Cerebellar nuclear complex (tissue), 1 donor: ENCODE results near the gene FAIM2.
A peak's percentile ranks its signal among the peaks of the same experiment; 100 is the strongest.
"Not testable (repeated sequence)": the region's sequence is repeated elsewhere in the genome, so short reads cannot be mapped to it uniquely, and the experiment has no call there.

ENCODE experiments used
- DNase-seq, 2 experiments: peaks; one replicate each; lab custom pipeline; 2025; lab: John Stamatoyannopoulos, UW

The FAIM2 gene

DNA sequence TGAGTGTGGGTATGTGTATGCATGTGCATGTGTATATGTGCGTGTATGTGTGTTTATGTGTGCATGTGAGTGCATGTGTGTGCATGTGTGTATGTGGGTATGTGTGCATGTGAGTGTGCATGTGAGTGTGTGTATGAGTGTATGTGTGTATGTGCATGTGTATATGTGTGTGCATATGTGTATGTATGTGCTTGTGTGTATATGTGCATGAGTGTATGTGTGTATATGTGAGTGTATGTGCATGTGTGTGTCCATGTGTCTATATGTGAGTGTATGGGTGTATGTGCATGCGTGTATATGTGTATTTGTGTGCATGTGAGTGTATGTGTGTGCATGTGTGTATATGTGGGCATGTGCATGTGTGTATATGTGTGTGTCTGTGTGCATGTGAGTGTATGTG is 25.7 kb downstream of the FAIM2 start:
- no peak for DNase-seq

DNA sequence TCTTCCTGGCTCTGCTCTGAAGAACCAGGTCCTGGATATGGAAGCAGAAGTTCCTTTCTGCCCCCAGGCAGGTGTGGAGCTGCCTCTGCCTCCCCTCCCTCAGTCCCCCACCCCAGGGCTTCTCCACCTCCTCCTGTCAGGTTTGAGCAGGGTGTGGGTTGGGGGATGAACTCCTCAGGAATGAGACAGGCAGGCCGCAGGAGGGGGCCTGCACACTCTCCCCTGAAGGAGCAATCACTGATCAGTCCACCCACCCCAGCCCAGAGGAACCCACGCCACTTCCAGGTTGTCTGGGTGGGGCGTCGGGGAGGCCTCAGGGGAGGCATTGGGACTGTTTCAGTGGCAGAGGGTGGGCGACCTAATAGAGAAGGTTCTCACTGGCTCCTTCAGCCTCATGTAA is 26.6 kb downstream of the FAIM2 start:
- DNase-seq, result no peak

DNA sequence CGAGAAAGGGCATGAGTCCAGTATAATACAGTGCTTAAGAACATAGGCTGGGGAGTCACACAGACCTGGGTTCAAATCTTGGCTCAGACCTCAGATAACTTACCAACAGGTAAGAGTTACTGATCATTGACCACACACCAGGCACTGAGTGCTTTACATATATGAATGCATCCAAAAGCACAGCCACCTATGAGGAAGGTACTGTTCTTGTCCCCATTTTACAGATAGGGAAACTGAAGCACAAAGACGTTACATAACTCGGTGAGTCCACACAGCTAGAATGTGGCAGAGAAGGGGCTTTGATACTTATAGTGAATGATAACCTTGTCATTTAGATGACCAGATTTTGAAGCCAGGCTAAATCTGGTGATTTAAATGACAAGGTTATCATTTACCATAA is 27.6 kb downstream of the FAIM2 start:
- no peak for DNase-seq

DNA sequence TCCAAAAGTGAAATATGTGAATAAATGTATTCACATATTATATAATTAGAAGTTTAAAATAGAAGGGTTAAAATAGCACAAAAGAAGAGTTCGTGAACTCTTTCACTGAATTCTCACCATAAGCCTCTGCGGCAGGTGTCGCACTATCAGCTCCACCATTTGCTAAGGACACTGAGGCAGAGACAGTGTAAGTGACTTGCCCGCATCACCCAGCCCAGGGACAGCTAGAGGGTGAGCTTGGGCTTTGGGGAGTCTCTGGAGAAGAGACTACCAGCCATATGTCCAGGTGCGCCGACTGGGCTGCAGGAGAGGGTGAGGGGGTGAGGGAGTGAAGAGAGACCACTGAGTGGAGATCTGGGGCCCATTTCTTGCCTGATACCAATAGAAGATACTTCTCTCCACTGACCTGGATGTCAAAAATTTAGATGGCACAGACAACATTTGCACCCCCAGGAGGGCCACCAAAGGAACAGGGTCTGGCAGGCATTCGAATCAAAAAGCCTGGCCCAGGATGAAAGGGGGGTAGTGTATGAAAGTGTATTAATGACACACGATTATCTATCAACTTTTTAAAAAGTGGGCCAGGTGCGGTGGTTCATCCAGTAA is 28.5 kb downstream of the FAIM2 start:
- no peak for DNase-seq

DNA sequence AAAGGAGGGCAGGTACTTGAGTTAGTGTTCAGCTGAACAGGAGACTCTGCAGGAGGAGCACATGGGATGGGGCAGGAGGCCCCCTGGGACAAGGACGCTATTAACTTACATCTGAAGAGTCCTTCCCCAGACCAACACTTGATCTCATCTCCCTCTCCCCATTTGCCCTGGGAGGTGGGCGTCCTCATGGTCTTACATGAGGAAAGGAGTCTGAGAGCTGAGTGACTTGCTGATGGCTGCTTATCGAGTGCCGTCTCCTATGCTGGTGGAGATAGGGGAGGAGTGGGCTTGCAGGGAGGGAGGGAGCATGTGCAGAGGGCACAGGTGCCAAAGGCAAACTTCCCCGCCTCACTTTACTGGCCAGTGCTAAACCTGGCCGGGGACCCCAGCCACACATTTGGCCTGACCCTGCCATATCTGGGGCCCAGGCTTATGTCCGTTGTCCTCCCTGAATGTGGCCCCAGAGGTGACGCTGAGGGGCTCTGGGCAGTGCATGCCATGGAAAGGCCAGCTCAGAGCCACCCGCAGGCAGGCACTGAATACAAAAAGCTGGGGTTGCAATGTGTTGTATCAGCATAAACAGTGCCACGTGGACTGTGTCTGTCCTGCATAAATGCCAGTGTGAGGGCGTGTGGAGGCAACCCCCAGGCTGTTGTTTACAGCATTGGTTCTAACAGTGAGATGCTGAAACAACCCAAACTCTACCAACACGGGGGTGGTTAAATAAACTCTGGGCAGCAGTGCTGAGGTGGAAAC is 29.4 kb downstream of the FAIM2 start:
- DNase-seq, result no peak

DNA sequence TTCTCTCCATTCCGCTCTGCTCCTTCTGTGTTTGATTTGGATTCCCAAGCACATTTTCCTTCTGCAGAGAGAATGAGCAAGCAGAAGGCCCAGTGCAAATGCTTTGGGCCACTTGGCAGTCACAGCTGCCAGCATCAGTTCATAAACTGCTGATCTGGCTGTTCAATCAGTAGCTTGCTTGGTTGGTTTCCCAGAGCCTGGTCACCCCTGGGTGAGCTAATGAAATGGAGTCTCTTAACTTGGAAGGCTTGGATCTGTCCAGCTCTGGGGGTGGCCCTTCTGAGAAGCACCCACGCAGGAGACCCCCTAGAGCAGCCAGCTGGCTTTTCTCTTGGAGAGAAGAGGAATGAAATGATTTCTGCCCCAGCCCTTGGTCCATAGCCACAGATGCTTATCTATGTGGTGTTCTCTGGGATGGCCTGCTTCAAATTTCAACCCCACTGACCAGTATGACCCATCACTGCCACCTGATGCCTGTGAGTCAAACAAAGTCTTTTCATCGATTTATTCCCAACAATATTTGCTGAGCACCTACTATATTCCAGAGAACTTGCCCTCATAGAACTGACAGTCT is 30.3 kb downstream of the FAIM2 start:
- DNase-seq, result no peak

DNA sequence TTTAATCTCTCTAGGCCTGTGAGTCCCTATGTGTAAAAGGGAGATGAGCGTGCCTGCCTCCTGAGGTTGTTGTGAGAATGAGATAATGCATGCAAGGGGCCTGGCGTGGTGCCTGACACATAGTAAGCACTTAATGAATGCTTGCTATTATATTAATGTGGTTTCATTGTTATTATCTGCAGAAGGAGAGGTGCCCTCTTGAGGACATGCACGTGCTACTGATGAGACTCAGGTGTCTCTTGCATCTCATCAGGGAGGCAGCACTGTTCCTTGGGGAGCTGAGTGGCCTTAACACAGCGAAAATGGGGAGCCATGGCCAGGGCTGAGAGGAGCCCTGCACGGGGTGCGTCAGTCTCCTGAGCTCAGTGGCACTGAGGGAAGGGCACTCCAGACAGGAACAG is 30.9 kb downstream of the FAIM2 start:
- DNase-seq, result no peak

DNA sequence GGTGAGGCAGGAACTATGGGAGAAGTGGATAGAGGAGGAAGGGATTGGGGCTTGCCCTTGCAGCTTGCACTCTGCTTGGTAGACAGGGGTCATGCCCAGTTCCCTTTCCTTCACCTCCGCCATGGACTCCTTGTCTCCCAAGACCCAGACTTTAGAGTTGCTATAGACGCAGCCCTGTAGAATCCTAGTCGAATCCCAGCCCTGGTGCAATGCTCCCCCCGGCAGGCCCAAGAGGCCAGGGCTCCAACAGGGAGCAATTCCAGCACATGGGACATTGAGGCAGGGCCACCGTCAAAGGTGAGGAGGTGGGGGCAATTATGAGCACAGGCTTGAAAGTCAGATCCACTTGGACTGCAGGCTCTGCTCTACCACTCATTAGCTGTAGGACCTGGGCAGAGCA is 31.3 kb downstream of the FAIM2 start:
- DNase-seq, result no peak

DNA sequence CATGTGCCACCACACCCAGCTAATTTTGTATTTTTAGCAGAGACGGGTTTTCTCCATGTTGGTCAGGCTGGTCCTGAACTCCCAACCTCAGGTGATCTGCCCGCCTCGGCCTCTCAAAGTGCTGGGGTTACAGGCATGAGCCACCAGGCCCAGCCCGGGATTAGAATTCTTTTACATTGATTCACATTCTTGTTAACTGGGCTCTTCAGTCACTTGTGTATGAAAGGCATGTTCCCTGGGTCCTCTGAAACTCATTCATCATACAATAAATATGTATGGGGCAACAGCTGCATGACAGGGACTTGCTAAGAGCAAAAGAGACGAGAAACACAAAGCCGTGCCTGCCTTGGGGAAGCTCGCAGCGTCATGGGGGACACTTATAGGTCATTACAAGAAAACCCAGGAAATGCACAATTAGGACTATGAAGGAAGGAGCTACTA is 31.9 kb downstream of the FAIM2 start:
- not testable (repeated sequence) for DNase-seq

DNA sequence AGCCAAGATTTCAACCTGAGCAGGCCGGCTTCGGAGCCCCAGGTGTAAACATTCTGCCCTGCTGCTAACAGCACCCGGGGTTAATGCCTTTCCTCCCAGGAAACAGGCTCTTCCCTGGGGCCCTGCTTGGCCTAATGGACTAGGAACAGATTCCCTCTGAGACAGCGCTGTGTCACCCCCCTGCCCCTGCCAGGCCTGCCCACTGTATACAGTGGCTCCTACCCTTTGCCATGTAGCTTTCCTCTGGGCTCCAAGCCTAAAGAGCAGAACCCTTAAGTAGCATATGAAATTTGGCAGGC is 32.5 kb downstream of the FAIM2 start:
- DNase-seq, result no peak

DNA sequence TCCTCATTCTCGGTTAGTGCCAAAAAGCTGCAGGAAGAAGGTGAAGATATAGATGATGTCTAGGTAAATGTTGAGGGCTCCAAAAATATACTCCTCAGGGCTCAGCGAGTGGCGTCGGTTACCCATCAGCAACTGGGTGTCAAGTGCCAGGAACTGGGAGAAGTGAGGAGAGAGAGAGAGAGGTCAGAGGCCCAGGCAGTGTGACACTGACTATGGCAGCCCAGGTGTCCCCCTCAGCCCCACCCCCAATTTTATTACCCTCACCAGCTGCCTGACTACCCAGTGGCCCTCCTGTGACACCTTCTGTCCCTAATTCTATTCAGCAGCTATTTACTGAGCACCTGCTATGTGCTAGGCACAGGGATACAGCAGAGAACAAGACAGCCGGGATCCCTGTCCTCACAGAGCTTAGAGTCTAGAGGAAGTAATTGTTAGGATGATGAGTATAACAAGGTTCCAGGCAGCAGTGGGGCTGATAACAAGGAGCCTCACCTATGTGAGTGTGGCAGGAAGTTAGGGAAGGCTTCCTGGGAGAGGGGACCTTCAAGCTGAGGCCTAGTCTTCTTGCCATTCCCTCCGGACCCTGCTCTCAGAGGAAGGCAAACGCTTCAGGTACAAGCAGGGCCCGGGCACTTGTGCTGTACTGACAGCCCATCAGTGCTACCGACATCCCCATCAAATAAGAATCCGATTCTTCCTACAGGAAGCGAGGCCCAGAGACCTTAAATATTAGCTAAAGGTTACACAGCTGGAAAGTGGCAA is 33.0 kb downstream of the FAIM2 start:
- no peak for DNase-seq

DNA sequence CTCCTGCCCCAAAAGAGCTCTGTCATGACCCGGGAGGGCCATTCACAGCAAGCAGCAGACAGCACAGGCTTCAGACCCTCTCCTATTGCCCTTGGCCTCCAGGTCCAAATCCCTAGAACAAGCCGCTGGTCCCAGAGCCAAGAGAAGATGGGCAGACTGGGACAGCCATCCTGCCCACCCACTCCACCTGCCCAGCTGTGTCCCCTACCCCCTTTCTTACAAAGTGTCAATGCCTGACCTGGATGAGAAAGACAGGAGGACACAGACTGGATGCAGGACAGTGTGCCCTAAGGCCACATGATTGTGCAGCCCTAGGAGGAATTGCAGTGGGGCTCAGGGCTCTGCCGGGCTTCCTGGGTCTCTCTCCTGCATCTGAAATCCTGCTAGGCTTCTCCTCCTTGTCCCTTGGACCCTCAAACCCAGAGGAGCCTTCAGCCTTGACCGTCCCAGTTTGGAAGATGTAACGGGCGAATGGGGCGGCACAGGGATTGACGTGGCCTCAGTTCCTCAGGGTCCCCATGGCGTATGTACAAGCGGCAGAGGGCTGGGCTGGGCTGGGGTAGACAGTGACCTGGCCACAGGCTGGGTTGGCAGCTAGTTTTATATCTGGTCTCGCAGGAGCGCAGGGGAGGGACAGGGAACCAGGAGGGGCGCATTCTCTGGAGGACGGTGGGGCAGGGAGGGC is 33.7 kb downstream of the FAIM2 start:
- DNase-seq, result no peak

DNA sequence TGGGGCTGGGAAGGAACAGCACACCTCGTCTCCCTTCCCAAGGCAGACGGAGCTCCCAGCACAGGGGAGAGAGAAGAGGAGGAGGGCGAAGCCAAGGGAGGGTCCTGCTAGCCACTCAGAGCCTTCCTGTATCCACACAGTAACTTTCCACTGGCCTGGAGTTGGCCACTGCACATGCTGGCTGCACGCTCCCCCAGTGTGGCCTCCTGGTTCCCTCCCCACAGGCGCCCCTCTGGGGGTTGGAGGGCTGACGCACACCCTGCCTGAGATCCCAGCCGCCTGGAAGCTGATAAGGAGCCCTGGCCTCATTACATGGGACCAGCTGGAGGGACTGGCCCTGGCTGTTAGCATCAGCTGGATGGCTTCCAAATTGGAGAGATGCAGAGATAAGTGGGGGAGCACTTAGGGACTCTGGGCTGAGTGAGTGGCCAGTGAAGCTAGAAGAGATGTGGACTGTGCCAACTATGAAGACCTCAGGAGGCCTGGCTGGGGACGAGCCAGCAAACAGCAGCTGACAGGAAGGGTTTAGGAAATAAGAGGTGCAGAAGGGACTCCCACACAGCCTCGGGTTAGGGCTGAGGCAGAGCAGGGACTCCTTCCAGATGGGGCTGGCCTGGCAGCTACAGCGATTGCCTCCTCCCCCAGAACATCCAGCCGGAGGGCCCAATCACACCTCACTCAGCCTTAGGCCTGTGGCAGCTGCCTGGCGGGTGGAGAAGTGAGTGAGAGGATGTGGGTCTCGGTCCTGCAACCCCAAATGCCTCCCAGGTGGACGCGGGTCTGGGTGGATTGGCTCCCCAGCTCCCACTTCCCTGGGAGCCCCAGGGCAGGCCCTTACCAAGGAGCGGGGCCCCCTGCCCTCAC is 34.5 kb downstream of the FAIM2 start:
- peak; percentile 18 to 31 for DNase-seq

DNA sequence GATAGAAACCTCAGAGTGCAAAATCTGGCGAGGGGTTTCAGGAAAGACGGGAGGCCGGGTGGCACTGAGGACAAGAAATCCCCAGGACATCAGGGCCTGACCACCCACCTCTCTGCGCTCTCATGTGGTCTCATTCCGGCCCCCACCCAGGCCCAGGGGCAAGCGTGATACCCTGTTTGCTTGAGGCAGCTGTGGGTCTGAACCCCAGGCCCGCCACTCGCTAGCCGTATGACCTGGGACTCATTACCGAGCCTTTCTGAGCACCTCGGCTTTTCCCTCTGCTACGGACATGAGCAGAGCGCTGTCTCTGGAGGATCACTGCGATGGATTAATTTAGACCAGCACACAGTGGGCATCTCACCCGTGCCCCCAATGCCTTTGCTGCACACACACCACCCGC is 35.3 kb downstream of the FAIM2 start:
- DNase-seq, result no peak

DNA sequence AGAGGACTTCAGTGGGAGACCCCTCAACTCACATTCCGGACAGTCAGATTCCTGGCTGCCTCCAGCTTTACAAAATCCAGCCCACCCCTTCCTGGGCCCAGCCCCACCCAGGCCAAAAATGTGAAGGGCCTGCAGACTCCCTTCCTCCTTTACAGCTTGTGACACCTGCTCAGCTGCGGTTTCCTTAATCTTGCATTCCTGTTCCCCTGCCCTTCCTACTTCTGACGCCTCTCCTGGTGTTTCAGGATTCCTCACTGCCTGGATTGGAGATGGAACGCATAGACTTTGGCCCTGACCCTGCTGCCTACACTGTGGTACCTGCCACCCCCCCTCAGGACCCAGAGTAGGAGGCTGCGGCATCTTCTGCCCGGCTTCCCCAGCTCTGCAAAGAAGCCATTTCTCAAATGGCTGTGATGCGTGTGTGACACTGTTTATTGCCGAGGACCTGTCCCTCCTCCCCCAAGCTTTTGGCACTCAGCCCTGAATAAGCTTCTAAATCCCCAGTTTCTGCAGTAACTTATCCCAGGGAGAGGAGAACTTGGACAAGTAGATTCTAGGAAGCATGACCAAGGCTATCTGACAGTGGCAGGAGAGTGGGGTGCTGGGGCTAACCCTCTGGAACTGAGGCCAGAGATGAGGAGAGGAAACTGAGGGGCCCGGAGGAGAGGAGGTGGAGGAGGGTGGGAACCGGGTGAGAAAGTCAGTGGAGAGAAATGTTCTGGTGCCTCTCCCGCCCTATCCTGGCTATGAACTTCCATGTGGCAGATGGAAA is 35.9 kb downstream of the FAIM2 start:
- no peak for DNase-seq

DNA sequence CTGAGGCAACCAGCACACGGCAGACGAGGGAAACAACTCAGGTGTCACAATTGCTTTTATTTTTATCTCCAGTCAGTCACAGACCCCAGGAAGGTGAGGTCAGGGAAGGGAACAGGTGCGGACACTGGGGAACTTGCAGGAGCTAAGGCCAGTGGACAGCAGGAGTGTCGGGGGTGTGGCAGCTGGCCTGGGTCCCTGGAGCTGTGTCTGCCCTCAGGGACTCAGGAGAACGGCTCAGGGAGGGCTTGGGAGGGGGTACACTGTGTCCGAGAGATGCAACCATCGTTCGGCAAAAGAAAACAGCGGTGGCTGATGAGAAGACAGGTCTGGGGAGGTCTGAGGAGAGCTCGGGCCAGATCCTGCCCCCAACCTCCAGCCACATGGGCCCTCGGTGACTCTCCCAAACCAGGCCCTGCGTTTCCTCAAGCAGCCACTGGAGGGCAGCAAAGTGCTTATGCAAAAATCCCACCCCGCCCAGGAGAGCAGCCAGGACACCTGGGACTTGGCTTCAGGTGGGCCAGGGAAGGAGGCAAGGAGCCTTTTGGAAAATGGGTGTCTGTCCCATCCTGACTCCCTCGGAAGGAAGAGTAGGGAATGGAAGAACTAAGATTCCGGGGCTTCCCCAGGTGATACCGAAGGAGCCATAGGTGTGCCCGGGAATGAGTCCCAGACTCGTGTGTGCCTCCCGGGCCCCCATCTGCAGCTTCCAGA is 36.7 kb downstream of the FAIM2 start:
- peak in 1 of 2 experiments; percentile 57 for DNase-seq

DNA sequence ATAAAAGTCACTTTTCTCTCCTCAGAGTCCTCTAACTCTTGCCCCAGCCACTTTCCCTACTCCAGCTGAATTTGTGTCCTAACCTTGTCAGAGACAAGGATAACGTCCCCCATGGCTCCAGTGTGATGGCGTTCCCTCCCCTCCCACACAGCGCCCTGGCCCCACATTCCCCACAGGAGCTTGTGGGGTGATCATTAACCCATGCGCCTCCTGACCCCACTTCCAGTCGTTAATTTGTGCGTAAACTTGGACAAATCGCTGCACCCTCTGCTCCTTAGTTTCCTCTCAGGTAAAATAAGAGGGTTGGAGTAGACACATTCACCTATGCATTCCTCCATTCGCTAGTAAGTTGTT is 37.9 kb downstream of the FAIM2 start:
- DNase-seq, result no peak

DNA sequence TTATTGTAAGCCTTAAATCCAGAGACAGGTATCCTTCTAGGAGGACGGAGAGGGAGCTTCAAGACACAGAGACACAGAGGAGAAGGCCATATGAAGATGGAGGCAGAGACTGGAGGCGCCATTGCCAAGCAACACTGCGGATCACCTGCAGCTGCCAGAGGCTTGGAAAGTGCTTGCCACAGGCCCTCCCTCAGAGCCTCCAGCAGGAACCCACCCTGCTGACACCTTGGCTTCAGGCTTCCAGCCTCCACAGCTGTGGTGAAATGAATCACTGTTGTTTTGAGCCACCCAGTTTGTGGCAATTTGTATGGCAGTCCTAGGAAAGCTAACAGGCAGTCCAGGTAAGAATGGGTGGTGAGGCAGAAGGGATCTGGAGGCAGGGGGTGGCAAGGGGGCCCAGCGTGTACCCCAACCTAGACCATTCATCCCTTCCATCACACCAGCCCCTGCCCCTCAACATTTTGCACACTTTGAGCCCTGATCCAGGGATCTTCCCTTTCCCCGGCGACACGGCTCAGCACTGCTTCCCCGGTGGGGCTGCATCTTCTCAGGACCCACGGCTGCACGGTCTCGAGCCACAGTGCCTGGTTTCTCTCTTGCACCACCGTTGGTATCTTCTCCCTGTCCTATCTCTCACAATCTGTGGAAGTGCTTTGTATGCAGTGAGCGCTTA is 38.5 kb downstream of the FAIM2 start:
- no peak for DNase-seq

DNA sequence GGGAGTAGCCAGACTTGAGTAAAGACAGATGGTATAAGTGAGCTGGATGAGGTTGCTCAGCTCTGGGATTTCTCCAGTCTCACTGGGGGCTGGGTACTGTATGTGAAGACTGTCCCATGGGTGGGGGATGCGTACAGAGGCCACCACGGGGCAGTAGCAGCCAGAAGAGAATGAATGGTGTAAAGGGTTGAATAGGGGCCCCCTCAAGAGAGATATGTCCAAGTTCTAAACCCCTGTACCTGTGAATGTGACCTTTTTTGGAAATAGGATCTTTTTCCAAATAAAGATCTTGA is 39.0 kb downstream of the FAIM2 start:
- no peak for DNase-seq
